Loucy (cell line): ENCODE measurements around the gene NOL4L.

ENCODE experiments used
- CTCF ChIP-seq: fragments of 200-600 bp; sonication (generic); conservative IDR thresholded peaks from 2 replicates; pipeline ENCODE4 v1.5.1; 2014; ENCODE audit warnings: mild to moderate bottlenecking, antibody characterized with exemption, low read length
- EZH2phosphoT487 ChIP-seq: fragments of 200-600 bp; IDR thresholded peaks from 2 replicates; pipeline ENCODE4 v1.6.1; 2018; ENCODE audit warnings: antibody characterized with exemption, mild to moderate bottlenecking, moderate library complexity, borderline replicate concordance

- TF ChIP-seq CTCF (no peak), EZH2phosphoT487 (no peak)
These were observed 149.6 kb downstream of the NOL4L start for GRCh38 chr20:32435449-32436107.
